Putamen (tissue), 1 donor: ENCODE measurements around the gene SLC35B2.
A peak's percentile ranks its signal among the peaks of the same experiment; 100 is the strongest.
"Not testable (repeated sequence)": the region's sequence is repeated elsewhere in the genome, so short reads cannot be mapped to it uniquely, and the experiment has no call there.

ENCODE experiments used
- DNase-seq: peaks from one replicate; pipeline ENCODE4 v3.0.0-alpha.2; 2016; ENCODE audit warnings: low spot score

The SLC35B2 gene

GRCh38 chr6:44234101-44235025 lies 23.0 kb downstream of the SLC35B2 start:
- peak; percentile 91 for DNase-seq

DNA sequence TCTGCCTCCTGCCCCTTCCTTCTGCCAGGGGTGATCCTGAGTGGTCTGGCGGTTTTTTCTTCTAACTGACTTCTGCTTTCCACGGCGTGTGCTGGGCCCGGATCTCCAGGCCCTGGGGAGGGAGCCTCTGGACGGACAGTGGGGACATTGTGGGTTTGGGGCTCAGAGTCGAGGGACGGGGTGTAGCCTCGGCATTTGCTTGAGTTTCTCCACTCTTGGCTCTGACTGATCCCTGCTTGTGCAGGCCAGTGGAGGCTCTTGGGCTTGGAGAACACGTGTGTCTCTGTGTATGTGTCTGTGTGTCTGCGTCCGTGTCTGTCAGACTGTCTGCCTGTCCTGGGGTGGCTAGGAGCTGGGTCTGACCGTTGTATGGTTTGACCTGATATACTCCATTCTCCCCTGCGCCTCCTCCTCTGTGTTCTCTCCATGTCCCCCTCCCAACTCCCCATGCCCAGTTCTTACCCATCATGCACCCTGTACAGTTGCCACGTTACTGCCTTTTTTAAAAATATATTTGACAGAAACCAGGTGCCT lies 23.7 kb downstream of the SLC35B2 start:
- no peak for DNase-seq

DNA sequence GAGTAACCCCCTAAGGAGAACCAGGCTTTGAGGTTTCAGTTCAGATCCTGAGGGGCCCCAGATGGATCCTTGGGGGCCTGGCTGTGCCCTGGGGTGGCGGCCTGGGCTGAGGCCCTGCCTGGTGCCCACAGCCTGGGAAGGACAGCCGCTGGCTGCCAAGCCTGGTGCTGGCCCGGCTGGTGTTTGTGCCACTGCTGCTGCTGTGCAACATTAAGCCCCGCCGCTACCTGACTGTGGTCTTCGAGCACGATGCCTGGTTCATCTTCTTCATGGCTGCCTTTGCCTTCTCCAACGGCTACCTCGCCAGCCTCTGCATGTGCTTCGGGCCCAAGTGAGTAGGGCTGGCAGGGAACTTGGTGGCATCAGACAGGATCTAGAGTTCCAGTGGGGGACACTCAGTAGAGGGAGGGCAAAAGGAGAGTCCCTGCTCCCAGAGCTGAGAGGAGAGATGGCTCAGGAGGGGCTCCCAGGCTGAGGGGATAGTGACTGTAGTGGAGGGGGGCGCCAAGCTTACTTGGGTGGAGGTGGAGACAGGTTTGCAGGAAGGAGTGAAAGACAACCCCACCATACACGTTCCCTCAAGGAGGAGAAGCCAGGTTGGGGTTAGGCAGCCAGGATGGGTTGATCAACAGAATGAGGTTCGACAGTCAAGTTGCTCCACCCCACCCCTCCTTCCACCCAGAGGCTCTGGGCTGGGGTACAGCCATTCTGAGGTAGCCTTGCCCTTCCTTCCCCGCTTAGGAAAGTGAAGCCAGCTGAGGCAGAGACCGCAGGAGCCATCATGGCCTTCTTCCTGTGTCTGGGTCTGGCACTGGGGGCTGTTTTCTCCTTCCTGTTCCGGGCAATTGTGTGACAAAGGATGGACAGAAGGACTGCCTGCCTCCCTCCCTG lies 24.4 kb downstream of the SLC35B2 start:
- DNase-seq = no peak

GRCh38 chr6:44231426-44231825 lies 25.9 kb downstream of the SLC35B2 start:
- not testable (repeated sequence) for DNase-seq

DNA sequence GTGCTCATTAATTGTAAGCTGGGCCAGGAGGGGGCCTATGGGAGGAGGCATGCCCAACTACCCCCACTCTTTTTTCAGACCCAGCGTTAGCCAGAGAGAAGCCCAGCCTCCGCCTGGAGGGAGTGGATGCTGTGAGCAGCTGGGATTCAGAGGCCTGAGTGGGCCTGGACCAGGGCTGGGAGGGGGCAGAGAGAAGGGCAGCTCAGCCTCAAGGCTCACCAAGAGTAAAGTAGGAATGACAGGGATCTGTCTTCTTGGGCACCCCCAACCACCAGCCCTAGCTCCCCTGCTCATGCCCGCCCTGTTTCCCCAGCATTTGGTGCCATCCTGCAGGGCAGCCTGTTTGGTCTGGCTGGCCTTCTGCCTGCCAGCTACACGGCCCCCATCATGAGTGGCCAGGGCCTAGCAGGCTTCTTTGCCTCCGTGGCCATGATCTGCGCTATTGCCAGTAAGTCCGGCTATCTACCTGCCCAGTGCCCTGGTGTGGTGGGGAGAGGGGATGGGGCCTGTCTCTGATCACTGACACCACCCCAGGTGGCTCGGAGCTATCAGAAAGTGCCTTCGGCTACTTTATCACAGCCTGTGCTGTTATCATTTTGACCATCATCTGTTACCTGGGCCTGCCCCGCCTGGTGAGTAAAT lies 27.2 kb downstream of the SLC35B2 start:
- no peak for DNase-seq

GRCh38 chr6:44229376-44230033 lies 27.8 kb downstream of the SLC35B2 start:
- no peak for DNase-seq

- DNase-seq = no peak
These were observed 28.5 kb downstream of the SLC35B2 start for GRCh38 chr6:44228836-44229235.

GRCh38 chr6:44228433-44228832 lies 28.9 kb downstream of the SLC35B2 start:
- DNase-seq = no peak

- DNase-seq = no peak
These were observed 29.3 kb downstream of the SLC35B2 start for GRCh38 chr6:44228031-44228430.

DNA sequence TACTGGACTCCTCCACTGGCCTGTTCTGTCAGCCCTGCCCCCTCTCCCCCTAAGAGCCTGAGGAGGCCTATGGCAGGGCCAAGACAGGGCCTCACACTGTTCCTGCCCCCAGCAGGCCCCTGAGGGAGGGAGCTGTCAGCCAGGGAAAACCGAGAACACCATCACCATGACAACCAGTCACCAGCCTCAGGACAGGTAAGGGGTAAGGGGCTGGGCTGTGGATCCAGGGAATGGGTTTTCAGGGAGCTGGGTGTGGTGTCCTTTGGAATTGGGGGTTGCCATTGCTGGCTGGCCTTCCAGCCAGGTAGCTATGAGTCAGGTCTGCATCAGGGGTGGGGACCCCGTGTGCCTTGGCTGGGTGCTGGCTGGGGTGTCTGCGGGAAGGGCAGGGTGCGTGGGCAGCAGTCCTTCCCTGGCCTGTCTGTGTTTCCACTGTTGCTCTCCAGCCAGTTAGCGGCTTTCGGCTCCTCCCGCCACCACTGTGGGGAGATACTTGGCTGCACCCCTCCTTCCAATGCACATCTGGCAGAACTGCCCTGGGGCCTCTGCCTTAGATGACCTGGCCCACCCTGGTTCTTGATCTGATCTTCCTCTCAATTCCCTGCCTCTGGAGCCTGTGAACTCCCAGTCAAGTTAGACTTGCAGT lies 30.1 kb downstream of the SLC35B2 start:
- no peak for DNase-seq

DNA sequence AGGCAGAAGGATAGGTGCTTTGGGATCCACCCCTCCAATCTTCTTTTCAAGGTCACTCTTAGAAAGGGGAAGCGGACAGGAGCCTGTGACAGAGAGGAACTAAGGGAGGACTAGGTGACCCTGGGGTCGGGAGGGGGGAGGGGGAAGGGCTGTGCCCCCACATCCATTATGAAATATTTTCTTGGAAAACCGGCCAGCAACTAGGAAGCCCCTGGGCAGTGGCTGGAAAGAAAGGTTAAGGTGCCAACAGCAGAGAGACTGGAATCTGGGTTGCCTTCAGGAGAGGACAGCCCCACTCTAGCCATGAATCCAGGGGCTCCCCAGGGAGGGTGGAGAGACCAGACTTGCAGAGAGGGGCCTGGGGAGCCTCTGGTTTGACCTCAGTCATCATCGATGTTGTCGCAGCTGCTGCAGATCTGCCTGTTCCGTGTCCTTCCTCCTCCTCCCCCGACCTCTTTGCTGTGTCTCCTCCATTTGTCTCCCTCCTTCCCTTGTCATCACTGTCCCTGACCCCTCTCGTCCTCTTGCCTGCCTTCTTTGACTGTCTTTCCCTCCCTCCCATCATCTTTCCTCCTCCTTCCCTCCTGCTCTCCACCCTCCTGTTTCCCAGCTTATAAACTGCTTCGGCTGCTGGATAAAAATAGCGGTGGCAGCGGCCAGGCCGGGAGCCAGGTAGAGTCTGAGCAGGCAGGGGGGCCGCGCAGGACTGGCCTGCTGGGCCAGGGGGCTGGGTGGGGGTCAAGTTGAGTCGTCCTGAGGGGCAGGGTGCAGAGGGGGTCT lies 30.8 kb downstream of the SLC35B2 start:
- DNase-seq = no peak

GRCh38 chr6:44225579-44226325 lies 31.6 kb downstream of the SLC35B2 start:
- no peak for DNase-seq

DNA sequence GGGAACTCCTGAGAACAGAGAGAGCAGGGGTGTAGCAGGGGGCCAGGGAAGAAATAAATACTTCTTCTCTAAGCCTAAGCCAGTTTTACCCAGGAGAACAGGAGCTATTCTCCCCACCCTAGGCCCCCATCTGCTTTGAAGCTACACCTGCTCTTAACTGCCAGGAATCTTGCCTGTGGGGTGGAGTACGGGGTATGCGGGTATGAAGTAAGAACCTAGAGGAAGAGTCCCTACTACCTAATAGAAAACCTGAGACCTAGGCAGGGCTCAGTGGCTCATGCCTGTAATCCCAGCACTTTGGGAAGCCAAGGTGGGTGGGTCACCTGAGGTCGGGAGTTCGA lies 32.4 kb downstream of the SLC35B2 start:
- no peak for DNase-seq

DNA sequence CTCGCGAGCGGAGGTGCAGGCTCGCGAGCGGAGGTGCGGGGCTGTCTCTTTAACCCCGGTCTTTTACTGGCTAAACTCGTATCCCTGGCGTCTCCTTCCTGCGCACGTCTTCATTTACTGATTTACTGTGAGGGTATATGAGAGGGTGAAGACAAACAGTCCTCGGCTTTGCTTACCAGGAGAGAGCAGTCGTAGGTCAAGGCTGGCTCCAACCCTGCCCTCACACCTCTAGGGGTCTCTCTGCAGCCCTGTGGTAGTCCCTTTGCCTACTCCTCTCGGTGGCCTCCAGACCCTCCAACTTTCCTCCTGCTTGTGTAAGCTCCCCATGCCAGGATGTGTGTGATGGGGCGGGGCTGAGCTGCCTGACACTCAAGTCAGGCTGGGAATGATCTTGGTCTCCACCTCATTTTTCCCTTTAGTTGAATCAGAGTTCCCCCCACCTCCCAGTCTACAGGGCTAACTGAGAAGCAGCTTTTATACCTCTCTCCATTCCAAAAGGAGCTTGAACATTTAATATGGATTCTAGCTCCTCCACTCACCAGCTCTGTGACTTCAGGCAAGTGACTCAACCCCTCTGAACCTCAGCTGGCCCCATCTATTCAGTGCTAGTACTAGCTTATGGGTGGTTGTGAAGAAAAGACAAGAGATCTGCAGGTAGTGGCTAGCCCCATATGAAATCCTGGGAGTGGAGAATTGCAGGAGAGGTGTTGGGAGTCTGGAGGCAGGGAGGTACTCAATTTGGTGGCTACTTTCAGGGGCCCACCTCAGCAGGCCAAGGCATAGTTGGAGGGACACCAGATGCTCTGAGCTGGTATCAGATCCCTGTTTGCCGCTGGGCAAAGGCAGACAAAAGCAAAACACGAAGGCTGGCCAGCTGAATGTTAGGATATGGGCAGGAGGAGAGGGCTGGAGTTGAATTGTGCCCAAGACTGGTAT lies 33.0 kb downstream of the SLC35B2 start:
- no peak for DNase-seq

GRCh38 chr6:44223319-44224028 lies 33.9 kb downstream of the SLC35B2 start, which contains the start of gene SLC29A1:
Gene SLC29A1, plus strand, starts transcription at chr6:44223595. Its CDS starts 3,719 bp downstream, at chr6:44227314.
- DNase-seq = no peak

DNA sequence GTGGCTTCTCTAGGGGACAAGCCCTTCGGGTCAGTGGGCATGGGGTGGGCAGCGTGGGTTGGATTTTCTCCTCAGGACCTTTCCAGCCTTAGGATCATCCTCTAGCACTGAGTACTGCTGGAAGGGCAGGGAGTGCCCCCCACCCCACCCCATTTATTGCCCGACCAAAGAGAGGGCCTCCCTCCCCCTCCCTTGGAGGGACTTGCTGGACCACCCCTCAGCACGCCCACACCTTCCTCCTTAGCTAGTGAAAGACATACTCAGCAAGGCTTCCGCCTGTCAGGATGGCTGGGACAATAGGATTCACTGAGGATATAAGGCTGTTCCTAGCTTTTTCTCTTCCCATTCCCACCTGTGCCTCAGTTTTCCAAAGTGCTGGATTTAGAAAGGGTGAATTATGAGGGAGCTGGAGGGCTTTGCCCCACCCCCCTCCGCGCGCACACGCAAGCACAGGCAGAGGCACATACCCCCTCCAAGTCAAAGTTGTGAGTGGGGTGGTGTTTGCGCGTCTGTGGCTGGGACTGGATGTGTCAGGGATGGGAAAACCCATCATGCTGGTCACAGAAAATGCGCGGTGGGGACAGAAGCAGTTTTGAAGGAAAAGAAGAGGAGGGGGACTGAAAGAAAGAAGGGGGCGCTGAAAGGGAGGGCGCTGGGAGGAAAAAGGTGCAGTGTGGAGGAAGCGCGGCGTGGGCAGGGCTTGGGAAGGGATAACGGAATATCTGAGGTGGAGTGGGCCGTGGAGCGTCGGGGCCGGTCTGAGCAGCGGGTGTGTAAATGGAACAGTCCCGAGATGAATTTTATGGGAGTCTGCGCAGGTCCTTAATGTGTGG lies 34.6 kb downstream of the SLC35B2 start:
- DNase-seq = no peak

DNA sequence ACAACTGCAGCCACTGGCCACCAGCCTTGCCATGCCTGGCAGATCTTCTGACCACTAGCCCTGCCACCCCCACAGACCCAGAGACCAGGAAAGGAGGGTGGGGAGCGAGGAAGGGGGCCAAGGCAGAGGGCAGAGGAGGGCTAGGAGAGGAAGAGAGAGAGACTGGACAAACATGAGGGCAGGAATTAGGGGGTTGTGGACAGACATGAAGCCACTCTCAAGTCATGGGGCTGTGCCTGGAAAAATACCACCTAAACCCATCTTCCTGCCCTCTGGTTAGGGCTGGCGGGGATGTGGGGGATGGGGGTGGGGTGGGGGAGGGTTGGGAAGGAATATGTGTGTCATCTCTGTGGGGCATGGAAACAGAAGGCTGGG lies 35.4 kb downstream of the SLC35B2 start:
- no peak for DNase-seq
